Measurements from ENCODE around the gene ARMC3.
"Not testable (repeated sequence)": the region's sequence is repeated elsewhere in the genome, so short reads cannot be mapped to it uniquely, and the experiment has no call there.

The ARMC3 gene

GRCh38 chr10:22927661-22928403, at the start of gene ARMC3:
ARMC3 (plus strand) TSS chr10:22928053; CDS start chr10:22931997, 3,944 bp downstream.
- no peak for FAIRE-seq

- no peak for FAIRE-seq
Observed at GRCh38 chr10:22891797-22892196, 36.1 kb upstream of the ARMC3 start.

GRCh38 chr10:22893781-22894180, 34.1 kb upstream of the ARMC3 start:
- no peak for FAIRE-seq

GRCh38 chr10:22894714-22895113, 33.1 kb upstream of the ARMC3 start:
- no peak for FAIRE-seq

- FAIRE-seq = no peak
Observed at GRCh38 chr10:22895252-22895651, 32.6 kb upstream of the ARMC3 start.

GRCh38 chr10:22897371-22897770, 30.5 kb upstream of the ARMC3 start:
- no peak for FAIRE-seq

- FAIRE-seq = no peak
Observed at GRCh38 chr10:22899307-22899706, 28.5 kb upstream of the ARMC3 start.

GRCh38 chr10:22899775-22900174, 28.1 kb upstream of the ARMC3 start:
- FAIRE-seq = no peak

GRCh38 chr10:22900841-22901601, 26.8 kb upstream of the ARMC3 start:
- no peak for FAIRE-seq

GRCh38 chr10:22902147-22902546, 25.7 kb upstream of the ARMC3 start:
- not testable (repeated sequence) for FAIRE-seq

GRCh38 chr10:22903694-22904093, 24.2 kb upstream of the ARMC3 start:
- FAIRE-seq = no peak

- FAIRE-seq = no peak
Observed at GRCh38 chr10:22906767-22907166, 21.1 kb upstream of the ARMC3 start.

- FAIRE-seq = no peak
Observed at GRCh38 chr10:22908837-22909236, 19.0 kb upstream of the ARMC3 start.

- FAIRE-seq = not testable (repeated sequence)
Observed at GRCh38 chr10:22909673-22910072, 18.2 kb upstream of the ARMC3 start.

- no peak for FAIRE-seq
Observed at GRCh38 chr10:22911067-22911466, 16.8 kb upstream of the ARMC3 start.

GRCh38 chr10:22911889-22912762, 15.7 kb upstream of the ARMC3 start:
- FAIRE-seq = no peak

GRCh38 chr10:22912763-22913384, 15.0 kb upstream of the ARMC3 start:
- no peak for FAIRE-seq

- FAIRE-seq = no peak
Observed at GRCh38 chr10:22913474-22914092, 14.3 kb upstream of the ARMC3 start.

GRCh38 chr10:22915314-22915713, 12.5 kb upstream of the ARMC3 start:
- FAIRE-seq = no peak

- FAIRE-seq = no peak
Observed at GRCh38 chr10:22925088-22925487, 2.8 kb upstream of the ARMC3 start.

GRCh38 chr10:22927166-22927565, 687 bp upstream of the ARMC3 start:
- no peak for FAIRE-seq

- FAIRE-seq = not testable (repeated sequence)
Observed at GRCh38 chr10:22929053-22929452, 1.2 kb downstream of the ARMC3 start.
